Gastrocnemius medialis (tissue), 4 donors: ENCODE data around the gene CRYL1.

Source experiments
- CTCF ChIP-seq, 5 experiments: fragments of 450-650 bp in 3 of 5; fragments of 200-600 bp in 2 of 5; sonication (generic) in 2 of 5; IDR thresholded peaks in 4 of 5; conservative IDR thresholded peaks in 1 of 5; 1 replicate in 4 of 5; 2 replicates in 1 of 5; pipeline ENCODE4 v1.5.1; 2016 to 2019; ENCODE audit warnings: antibody characterized with exemption in 5 of 5, mild to moderate bottlenecking in 3 of 5, moderate library complexity in 3 of 5
- POLR2A ChIP-seq, 2 donors: fragments of 450-650 bp; IDR thresholded peaks; one replicate each; pipeline ENCODE4 v1.6.1; 2017; ENCODE audit warnings: antibody characterized with exemption in 2 of 2, mild to moderate bottlenecking in 2 of 2, moderate library complexity in 2 of 2

GRCh38 chr13:20408181-20408580, 117.5 kb downstream of the CRYL1 start:
- TF ChIP-seq CTCF (IDR thresholded peaks at IDR 0.05 in 4 of 5, conservative IDR thresholded peaks at IDR 0.05 in 1 of 5) (no peak), POLR2A (IDR thresholded peaks at IDR 0.05) (no peak)
